H1 (cell line): ENCODE results near the gene DKK3. TPM values are rescaled to one million over a fixed set of nuclear protein-coding genes. Genes with fewer than 3 reads are reported as not detected.

ENCODE experiments used
- SAP30 ChIP-seq: fragments of 300-600 bp; sonication (generic); IDR thresholded peaks from 2 replicates; pipeline ENCODE4 v1.7.1; 2012; ENCODE audit warnings: low read length, moderate library complexity, mild to moderate bottlenecking, inconsistent platforms; ENCODE audit not compliant: insufficient read depth, insufficient replicate concordance
- SP2 ChIP-seq: IDR thresholded peaks from 2 replicates; pipeline ENCODE4 v1.6.1; 2012; ENCODE audit warnings: mild to moderate bottlenecking, low read length, inconsistent platforms
- TBP ChIP-seq: IDR thresholded peaks from 2 replicates; pipeline ENCODE4 v1.6.1; 2011; ENCODE audit warnings: low read depth, low read length, improper control_type of control experiment
- polyA plus RNA-seq, 7 experiments: library from polyadenylated mRNA; depleted of rRNA in 3 of 7; stranded (reverse) in 5 of 7; unstranded in 2 of 7; fragments of >200 nt in 5 of 7; fragments of 200-250 nt in 2 of 7; gene quantifications; 1 replicate in 5 of 7; 2 replicates in 1 of 7; 4 replicates in 1 of 7; pipeline versions ENCODE4 v1.2.1 to v1.2.3, GENCODE V29; 2011 to 2013; ENCODE audit warnings: missing spikeins in 2 of 7, mixed read lengths in 2 of 7
- total RNA-seq: library from RNA; stranded (reverse); fragmentation: NEBNext Ultra II Directional; extraction: Animal tissue kit (Norgen Biotek cat#: 25700); gene quantifications from 2 replicates; pipeline ENCODE4 v1.2.1, GENCODE V29; 2021
- TF ChIP-seq, protein P1 (sequence below): IDR thresholded peaks from 2 replicates; pipeline ENCODE4 v1.6.1; 2012; ENCODE audit warnings: low read length, inconsistent platforms

The DKK3 gene
- total and polyA plus RNA-seq, 2 of the 8 experiments (the other 6 are each of a cell fraction or from before 2014, with no cell fraction given) = 30.0 to 40.1 TPM

DNA sequence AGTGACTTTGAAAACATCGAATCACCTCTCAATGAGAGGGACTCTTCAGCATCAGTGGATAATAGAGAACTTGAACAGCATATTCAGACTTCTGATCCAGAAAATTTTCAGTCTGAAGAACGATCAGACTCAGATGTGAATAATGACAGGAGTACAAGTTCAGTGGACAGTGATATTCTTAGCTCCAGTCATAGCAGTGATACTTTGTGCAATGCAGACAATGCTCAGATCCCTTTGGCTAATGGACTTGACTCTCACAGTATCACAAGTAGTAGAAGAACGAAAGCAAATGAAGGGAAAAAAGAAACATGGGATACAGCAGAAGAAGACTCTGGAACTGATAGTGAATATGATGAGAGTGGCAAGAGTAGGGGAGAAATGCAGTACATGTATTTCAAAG, 65.8 kb downstream of the DKK3 start (continued):
- no peak for TF ChIP-seq SAP30
- TF ChIP-seq TBP = no peak
- TF ChIP-seq, protein P1, sequence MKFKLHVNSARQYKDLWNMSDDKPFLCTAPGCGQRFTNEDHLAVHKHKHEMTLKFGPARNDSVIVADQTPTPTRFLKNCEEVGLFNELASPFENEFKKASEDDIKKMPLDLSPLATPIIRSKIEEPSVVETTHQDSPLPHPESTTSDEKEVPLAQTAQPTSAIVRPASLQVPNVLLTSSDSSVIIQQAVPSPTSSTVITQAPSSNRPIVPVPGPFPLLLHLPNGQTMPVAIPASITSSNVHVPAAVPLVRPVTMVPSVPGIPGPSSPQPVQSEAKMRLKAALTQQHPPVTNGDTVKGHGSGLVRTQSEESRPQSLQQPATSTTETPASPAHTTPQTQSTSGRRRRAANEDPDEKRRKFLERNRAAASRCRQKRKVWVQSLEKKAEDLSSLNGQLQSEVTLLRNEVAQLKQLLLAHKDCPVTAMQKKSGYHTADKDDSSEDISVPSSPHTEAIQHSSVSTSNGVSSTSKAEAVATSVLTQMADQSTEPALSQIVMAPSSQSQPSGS = no peak
- TF ChIP-seq SP2 = no peak
